Measurements from ENCODE around the gene IQCF2.

IQCF2 gene

DNA sequence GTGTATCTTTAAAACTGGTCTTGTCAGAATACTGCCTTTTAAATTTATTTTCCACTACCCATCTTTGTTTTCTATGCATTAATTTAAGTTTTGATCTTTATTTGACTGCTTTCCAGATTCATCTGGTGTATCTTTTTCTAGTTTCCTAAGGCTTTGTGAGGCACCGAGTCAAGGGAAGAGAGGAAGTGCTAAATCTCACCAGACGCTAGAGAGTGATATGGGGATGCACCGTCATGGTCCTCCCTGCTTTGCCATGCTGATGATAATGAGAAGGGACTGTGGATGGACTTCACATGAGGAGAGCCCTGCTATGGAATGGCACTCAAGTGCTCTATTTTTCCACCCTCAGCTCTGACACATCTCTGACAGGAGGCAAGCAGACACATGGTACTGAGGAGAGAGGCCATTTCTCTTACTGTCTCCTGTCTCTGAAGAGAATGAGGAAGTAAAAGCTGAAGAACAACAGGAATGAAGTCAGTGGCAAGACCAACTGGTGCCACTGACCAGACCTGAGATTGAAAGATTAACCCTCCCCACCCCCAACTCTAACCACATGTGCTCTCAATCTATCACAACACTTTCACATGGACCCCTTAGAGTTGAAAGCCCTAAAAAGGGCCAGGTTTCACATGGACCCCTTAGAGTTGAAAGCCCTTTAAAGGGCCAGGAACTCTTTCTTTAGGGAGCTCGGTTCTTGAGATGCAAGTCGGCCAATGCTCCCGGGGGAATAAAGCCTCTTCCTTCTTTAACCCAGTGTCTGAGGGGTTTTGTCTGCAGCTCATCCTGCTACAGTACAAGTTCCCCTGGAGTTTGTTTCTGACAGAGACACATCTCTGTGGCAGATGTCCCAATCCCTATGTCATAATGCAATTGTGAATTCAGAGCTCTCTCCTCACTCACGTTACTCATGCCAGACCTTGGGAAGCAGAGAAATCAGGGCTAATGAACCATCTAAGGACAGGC, at the start of gene IQCF2:
IQCF2 (plus strand) TSS at position 913 of the 963 bp plus-strand sequence. CDS start 52 bp downstream, outside the sequence.
- no peak within 1 kb of the TSS for H3K4me3 ChIP-seq (ENCODE audit: control insufficient read depth, low read depth, low read length)
- no peak for DNase-seq (ENCODE audit: low read depth)
- TF ChIP-seq CTCF (conservative IDR thresholded peaks at IDR 0.05; ENCODE audit: control insufficient read depth, insufficient read depth, low read depth, low read length) = no peak

- no peak overlapping the region for H3K4me3 ChIP-seq (ENCODE audit: control insufficient read depth, low read depth, low read length)
- DNase-seq (ENCODE audit: low read depth) = no peak
- TF ChIP-seq CTCF (conservative IDR thresholded peaks at IDR 0.05; ENCODE audit: control insufficient read depth, insufficient read depth, low read depth, low read length) = no peak
Observed at GRCh38 chr3:51813539-51813938, 47.9 kb upstream of the IQCF2 start.

GRCh38 chr3:51814034-51814433, 47.4 kb upstream of the IQCF2 start:
- TF ChIP-seq CTCF (conservative IDR thresholded peaks at IDR 0.05; ENCODE audit: control insufficient read depth, insufficient read depth, low read depth, low read length) = no peak
- no peak for DNase-seq (ENCODE audit: low read depth)
- no peak overlapping the region for H3K4me3 ChIP-seq (ENCODE audit: control insufficient read depth, low read depth, low read length)

GRCh38 chr3:51815614-51816013, 45.8 kb upstream of the IQCF2 start:
- TF ChIP-seq CTCF (conservative IDR thresholded peaks at IDR 0.05; ENCODE audit: control insufficient read depth, insufficient read depth, low read depth, low read length) = no peak
- H3K4me3 ChIP-seq (ENCODE audit: control insufficient read depth, low read depth, low read length) = no peak overlapping the region
- no peak for DNase-seq (ENCODE audit: low read depth)

GRCh38 chr3:51816723-51817122, 44.7 kb upstream of the IQCF2 start:
- no peak for DNase-seq (ENCODE audit: low read depth)
- no peak for TF ChIP-seq CTCF (conservative IDR thresholded peaks at IDR 0.05; ENCODE audit: control insufficient read depth, insufficient read depth, low read depth, low read length)
- no peak overlapping the region for H3K4me3 ChIP-seq (ENCODE audit: control insufficient read depth, low read depth, low read length)

DNA sequence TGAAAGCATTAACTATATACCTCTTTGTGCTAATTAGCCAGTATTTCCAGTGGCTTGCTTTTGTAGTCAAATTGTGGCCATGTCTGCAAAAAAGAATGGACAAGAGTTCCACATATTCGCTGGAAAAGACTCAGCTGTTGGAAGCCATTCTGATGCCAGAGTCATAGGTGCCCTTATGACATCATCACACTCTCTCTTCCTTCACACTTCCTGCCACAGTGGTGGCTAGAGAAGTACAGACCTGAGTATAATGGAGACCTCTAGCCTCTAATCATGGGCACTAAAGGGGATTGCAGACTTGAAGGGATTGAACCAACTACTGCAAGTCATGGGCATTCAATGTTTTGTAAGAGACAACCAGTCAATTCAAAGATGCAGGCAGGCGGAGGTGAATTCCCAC, 44.0 kb upstream of the IQCF2 start:
- H3K4me3 ChIP-seq (ENCODE audit: control insufficient read depth, low read depth, low read length) = no peak overlapping the region
- no peak for DNase-seq (ENCODE audit: low read depth)
- no peak for TF ChIP-seq CTCF (conservative IDR thresholded peaks at IDR 0.05; ENCODE audit: control insufficient read depth, insufficient read depth, low read depth, low read length)

Measured in fibroblast of mammary gland (primary cell).